Measurements from ENCODE around the gene SAMHD1.

DNA sequence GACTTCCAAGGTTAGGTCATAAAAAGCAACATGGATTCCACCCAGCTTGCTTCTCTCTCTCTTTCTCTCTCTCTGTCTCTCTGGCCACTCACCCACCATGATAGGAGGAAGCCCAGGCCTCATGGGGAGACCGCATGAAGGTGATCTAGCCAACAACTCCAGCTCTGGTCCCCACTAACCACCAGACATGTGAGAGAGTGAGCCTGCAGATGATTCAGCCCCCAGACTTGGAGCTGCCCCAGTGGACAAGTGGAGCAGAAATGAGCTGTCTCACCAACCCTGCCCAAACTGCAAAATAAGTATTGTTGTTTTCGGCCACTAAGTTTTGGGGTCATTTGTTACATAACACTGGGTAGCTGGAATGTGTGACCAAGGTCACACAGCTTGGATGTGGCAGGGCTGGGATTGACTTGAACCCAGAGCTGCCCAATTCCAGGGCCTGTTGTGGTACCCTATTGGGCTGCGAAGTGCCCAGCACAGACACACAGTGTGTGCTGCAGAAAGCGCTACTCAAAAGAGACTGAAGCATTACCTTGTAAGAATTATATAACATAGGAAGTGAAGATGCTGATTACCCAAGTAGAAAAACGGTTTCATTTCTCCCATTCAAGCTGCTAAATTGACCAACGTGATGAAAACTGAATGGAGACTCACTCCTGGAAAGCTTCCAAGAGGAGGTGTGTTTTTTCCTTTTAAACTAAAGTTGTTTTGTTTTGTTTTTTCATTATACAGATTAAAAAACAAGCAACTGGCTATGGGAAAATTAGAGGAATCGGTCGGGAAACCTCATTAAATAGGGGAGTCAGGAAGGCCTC lies 84.6 kb downstream of the SAMHD1 start:
- TF ChIP-seq, protein P1, sequence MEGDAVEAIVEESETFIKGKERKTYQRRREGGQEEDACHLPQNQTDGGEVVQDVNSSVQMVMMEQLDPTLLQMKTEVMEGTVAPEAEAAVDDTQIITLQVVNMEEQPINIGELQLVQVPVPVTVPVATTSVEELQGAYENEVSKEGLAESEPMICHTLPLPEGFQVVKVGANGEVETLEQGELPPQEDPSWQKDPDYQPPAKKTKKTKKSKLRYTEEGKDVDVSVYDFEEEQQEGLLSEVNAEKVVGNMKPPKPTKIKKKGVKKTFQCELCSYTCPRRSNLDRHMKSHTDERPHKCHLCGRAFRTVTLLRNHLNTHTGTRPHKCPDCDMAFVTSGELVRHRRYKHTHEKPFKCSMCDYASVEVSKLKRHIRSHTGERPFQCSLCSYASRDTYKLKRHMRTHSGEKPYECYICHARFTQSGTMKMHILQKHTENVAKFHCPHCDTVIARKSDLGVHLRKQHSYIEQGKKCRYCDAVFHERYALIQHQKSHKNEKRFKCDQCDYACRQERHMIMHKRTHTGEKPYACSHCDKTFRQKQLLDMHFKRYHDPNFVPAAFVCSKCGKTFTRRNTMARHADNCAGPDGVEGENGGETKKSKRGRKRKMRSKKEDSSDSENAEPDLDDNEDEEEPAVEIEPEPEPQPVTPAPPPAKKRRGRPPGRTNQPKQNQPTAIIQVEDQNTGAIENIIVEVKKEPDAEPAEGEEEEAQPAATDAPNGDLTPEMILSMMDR (IDR thresholded peaks at IDR 0.05) = no peak
- TF ChIP-seq POLR2A (IDR thresholded peaks at IDR 0.05) = no peak
